Gastroesophageal sphincter (tissue), 3 donors: ENCODE data around the gene TLL1.

Source experiments
- EP300 ChIP-seq: sonication (generic); formaldehyde crosslinking; IDR thresholded peaks from one replicate; pipeline ENCODE4 v1.6.1; 2017; ENCODE audit warnings: antibody characterized with exemption, mild to moderate bottlenecking
- TF ChIP-seq, protein P1 (sequence below), 4 experiments: fragments of 200-600 bp in 2 of 4; fragments of 450-650 bp in 2 of 4; sonication (generic) in 1 of 4; IDR thresholded peaks; one replicate each; pipeline ENCODE4 v1.5.1; 2017 to 2019; ENCODE audit warnings: antibody characterized with exemption in 4 of 4, mild to moderate bottlenecking in 2 of 4, moderate library complexity in 2 of 4

DNA sequence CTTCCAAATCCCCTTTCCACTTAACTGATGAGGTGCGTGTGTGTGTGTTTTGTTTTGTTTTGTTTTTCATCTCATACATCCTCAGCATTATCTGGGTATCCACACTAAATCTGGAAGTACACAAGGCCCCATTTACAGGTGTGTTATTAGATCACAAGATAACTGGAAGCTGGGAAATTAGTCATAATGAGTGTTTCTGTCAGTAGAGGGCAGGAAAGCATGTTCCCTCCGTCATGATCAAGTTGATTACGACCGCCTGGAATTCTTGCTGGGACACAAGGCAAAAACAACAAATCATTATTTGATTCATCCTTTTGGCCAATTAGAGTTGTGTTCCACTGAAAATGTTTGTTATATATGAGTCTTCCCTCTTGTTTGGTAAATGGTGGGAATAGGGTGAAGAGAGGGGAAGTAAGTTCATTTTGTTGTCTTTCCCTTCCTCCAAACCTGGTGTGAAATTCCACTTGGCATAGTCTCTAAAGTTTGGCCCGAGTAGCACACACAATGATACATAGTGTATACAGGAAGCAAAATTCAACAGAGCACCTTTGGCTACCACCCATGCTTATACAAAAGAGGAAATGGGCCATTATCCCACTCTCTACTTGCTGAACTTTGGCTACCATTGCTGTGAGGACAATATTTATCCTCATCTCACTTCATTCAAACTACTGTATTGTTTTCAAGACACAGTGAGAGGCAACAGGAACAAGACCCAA lies 33.3 kb upstream of the TLL1 start:
- TF ChIP-seq, protein P1, sequence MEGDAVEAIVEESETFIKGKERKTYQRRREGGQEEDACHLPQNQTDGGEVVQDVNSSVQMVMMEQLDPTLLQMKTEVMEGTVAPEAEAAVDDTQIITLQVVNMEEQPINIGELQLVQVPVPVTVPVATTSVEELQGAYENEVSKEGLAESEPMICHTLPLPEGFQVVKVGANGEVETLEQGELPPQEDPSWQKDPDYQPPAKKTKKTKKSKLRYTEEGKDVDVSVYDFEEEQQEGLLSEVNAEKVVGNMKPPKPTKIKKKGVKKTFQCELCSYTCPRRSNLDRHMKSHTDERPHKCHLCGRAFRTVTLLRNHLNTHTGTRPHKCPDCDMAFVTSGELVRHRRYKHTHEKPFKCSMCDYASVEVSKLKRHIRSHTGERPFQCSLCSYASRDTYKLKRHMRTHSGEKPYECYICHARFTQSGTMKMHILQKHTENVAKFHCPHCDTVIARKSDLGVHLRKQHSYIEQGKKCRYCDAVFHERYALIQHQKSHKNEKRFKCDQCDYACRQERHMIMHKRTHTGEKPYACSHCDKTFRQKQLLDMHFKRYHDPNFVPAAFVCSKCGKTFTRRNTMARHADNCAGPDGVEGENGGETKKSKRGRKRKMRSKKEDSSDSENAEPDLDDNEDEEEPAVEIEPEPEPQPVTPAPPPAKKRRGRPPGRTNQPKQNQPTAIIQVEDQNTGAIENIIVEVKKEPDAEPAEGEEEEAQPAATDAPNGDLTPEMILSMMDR (IDR thresholded peaks at IDR 0.05): no peak
- TF ChIP-seq EP300: no peak
